NT2/D1 (cell line): ENCODE data around the gene CAPN15.

Source experiments
- SUZ12 ChIP-seq: IDR thresholded peaks from 2 replicates; pipeline ENCODE4 v1.6.1; 2011; ENCODE audit not compliant: insufficient read length, insufficient read depth; ENCODE audit errors: extremely low read depth
- YY1 ChIP-seq: IDR thresholded peaks from 2 replicates; pipeline ENCODE4 v1.6.1; 2011; ENCODE audit not compliant: insufficient read length, insufficient read depth

DNA sequence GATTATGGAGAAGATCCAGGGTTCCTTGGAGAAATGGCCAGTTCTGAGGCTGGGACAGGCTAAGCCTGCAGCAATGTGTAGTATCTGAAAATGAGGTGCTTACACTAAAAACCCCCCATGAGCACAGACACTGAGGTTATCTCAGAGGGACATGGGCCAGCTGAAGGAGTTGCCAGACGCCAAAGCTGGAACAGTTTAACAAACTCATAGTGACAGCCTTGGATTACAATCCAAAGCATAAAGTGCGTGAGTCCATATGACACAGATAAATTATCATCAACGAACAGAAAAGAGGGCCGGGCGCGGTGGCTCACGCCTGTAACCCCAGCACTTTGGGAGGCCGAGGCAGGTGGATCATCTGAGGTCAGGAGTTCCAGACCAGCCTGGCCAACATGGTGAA, 11.2 kb upstream of the CAPN15 start:
- TF ChIP-seq SUZ12, result no peak
- TF ChIP-seq YY1, result no peak
